HFF-Myc (cell line): ENCODE data around the gene CCNB3.

Source experiments
- DNase-seq: peaks from one replicate; pipeline ENCODE4 v3.0.0-alpha.2; 2011; ENCODE audit warnings: low read depth; ENCODE audit errors: extremely low read depth
- H3K4me3 ChIP-seq: replicated peaks from 2 replicates; pipeline ENCODE4 v1.5.1; 2011; ENCODE audit warnings: low read depth, mild to moderate bottlenecking, control low read depth, low read length
- CTCF ChIP-seq: IDR thresholded peaks from 2 replicates; pipeline ENCODE4 v1.5.1; 2012; ENCODE audit warnings: mild to moderate bottlenecking, low read depth, low read length, control low read depth; ENCODE audit errors: missing control alignments

Gene CCNB3

GRCh38 chrX:50343917-50344316 lies 139.4 kb downstream of the CCNB3 start:
- no peak for DNase-seq
- H3K4me3 ChIP-seq, result no peak overlapping the region
- TF ChIP-seq CTCF, result no peak

- H3K4me3 ChIP-seq, result no peak overlapping the region
- DNase-seq, result no peak
- no peak for TF ChIP-seq CTCF
These were observed 168.4 kb downstream of the CCNB3 start for GRCh38 chrX:50372966-50373365.

- TF ChIP-seq CTCF, result no peak
- DNase-seq, result no peak
- no peak overlapping the region for H3K4me3 ChIP-seq
These were observed 171.1 kb downstream of the CCNB3 start for GRCh38 chrX:50375481-50376267.

- DNase-seq, result no peak
- H3K4me3 ChIP-seq, result no peak overlapping the region
- TF ChIP-seq CTCF, result no peak
These were observed 177.3 kb downstream of the CCNB3 start for GRCh38 chrX:50381729-50382415.

GRCh38 chrX:50386520-50386919 lies 182.0 kb downstream of the CCNB3 start:
- TF ChIP-seq CTCF, result no peak
- H3K4me3 ChIP-seq, result no peak overlapping the region
- no peak for DNase-seq

GRCh38 chrX:50393902-50394301 lies 189.3 kb downstream of the CCNB3 start:
- TF ChIP-seq CTCF, result no peak
- no peak for DNase-seq
- H3K4me3 ChIP-seq, result no peak overlapping the region
